GM21367 (cell line): Measurements from ENCODE around the gene TMEM114.
"Not testable (repeated sequence)": the region's sequence is repeated elsewhere in the genome, so short reads cannot be mapped to it uniquely, and the experiment has no call there.

Experiments
- ATAC-seq: cut with Tn5 transposase; IDR thresholded peaks from one replicate; pipeline ENCODE4 v1.9.1; 2021; ENCODE audit not compliant: unreplicated experiment

Gene TMEM114

DNA sequence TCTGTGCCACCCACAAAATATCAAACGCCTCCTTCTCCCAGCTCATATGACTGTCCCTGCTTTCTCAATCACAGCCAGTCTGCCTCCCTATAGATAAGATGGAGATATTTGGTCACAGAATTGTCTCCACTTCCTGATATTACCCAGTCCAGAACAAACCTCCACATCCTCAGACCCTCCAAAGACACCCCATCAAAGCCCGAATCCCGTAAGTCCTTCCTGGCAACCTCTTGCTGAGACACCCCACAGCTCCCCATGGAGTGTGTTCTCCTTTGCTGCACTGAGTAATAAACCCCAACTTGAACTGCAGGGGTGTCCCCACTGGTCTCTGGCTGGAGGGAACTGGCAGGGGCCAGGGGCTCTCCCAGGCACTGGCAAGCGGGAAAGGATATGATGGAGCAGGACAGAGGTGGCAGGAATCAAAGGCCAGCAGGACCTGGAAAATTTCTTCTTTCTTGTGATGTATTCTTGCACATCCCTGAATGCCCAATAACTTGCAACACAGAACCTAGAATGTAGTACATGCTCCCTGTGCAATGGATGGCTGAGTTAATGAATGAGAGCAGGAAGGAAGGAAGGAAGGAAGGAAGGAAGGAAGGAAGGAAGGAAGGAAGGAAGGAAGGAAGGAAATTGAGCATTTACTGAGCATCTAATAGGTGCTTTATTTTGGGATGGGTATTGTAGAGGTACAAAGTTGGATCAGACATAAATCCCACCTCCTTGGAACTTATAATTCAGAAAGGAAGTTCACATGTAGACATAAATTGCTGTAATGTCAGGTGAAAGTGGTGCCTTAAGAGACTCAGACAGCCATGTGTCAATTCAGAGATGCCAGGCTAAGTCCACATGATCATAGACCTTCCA lies 13.9 kb downstream of the TMEM114 start:
- ATAC-seq, result no peak

DNA sequence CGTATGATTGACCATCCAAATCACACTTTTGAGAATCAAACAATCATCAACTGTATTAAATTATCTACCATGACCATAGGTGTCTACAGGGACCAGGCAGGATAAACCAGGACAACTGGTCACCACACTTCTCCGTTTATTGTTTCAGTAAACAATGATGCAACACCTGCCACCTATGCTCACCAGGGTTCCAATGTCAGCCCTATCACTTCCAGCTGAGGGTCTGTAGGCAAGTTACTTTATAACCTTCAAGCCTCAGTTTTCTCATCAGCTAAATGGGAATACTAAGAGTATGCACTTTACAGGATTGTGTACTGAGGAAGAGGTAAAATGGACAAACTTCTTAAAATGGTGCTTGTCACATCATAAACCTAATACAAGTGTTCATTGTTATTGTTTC lies 14.9 kb downstream of the TMEM114 start:
- ATAC-seq, result no peak

GRCh38 chr16:8572919-8573724 lies 17.2 kb downstream of the TMEM114 start:
- no peak for ATAC-seq

DNA sequence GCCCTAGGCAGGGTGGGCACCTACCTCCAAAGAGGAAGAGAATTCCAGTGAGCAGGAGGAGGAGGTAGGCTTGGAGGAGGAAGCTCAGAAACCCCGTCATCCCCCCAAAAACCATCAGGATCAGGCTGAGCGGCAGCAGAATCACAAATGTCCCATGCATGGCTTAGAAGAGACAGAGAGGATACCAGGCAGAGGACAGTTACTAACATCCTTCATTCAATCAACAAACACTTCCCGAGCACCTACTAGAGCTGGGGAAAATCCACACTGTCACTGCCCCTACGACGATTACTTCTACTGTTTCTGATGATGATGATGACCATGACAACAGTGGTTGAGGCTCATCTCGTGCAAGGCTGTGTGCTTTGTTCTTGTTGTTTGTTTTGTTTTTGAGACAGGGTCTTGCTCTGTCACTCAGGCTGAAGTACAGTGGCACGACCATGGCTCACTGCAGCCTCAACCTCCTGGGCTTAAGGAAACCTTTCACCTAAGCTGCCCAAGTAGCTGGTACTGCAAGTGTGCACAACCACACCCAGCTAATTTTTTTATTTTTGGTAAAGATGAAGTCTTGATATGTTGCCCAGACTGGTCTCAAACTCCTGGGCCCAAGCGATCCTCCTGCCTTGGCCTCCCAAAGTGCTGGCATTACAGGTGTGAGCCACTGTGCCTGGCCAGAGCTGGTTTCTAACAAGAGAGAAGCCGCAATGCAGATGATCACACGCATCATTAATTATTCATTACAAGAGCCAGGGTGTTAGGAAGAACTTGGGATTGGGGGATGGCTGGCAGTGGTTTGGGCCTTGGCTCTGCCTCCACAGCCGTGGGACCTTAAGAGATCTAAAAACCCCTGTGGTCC lies 18.0 kb downstream of the TMEM114 start:
- ATAC-seq, result no peak

- no peak for ATAC-seq
Measured at GRCh38 chr16:8571061-8571596, 19.2 kb downstream of the TMEM114 start.

- ATAC-seq, result not testable (repeated sequence)
Measured at GRCh38 chr16:8570393-8570792, 19.9 kb downstream of the TMEM114 start.

DNA sequence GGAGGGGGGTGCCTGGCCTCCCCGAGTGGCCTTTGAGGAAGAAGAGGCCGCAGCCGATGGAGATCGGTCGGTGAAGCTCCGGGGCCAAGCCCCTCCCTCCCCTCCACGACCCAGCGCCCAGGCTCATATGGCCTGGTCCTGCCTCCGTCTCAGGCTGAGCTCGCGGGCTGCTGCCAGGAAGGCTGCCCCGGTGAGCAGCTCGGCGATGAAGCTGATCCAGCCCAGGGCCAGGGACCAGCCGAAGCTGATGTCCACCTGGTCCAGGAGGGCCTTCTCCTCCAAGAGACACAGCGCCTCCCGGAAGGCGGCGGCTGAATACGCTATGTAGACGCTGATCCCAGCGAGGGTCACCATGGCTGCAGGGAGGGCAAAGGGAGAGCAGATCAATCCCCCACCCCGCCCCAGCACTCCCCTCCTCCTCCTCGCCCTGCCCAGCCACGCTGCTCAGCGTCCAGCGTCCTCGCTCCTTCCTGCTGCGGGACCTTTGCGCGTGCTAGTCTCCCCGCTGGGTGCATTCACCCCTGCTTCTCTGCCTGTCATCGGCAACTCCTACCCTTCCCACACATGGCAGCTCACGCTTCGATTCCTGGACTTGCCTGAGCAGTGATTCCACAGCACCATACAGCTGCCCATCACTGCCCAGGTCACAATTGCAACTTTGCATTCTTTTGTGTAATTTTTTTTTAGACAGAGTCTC lies 20.5 kb downstream of the TMEM114 start:
- no peak for ATAC-seq

GRCh38 chr16:8568231-8568617 lies 22.1 kb downstream of the TMEM114 start:
- ATAC-seq, result no peak

DNA sequence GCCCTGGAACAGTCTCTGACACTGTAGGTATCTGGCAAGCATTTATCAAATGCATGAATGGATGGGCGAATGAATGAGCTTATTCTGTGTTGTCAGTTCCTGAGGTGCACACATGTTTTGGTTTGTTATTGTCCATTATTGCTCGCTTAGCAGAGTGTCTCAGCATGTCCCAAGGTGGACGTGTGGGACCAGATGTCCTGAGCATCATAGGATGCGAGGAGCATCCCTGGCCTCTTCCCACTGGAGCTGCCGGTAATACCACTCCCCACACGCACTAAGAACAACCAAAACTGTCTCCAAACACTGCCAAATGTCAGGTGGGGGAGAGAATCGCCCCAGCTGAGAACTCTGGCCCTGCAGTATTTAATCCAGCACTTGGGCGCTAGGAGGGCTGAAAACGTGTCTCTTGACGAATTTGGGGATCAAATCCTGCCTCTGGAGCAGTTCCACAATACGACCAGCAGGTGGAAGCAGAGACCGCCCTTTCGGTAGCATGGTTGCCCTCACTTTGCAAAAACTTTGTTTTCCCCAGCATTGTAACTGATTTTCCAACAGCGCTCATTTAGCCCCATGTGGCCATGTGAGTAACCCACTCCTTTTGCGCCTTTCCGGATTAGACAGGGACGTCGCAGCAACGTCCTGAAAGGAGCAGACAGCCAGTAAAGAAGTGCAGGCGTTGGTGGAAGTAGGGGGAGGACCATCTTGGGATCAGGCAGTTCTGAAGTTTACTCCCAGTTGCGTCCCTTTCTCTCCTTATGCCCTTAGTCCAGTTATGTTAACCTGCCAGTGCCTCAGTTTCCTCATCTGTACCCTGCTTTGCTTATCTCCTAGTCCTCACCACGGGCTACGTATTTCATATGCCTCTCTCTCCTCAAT lies 22.7 kb downstream of the TMEM114 start:
- peak; percentile 76 for ATAC-seq

DNA sequence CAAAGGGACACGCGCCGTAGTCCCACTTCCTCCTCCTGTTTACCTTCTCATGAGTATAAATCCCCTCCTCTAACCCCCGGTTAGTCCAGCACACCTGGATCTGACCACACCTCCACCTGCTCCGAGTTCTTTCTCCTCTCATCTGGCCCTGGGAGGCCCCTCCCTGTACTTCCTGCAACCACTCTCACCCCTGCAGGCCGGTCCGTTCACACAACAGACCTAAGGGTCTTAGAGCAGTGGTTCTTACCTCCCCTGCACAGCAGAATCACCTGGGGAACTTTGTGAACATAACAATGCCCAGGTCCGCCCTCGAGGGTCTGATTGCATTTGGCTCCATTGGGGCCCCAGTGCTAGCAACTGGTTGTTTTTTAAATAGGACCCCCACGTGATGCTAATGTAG lies 24.8 kb downstream of the TMEM114 start:
- no peak for ATAC-seq

- ATAC-seq, result no peak
Measured at GRCh38 chr16:8564934-8565345, 25.4 kb downstream of the TMEM114 start.

DNA sequence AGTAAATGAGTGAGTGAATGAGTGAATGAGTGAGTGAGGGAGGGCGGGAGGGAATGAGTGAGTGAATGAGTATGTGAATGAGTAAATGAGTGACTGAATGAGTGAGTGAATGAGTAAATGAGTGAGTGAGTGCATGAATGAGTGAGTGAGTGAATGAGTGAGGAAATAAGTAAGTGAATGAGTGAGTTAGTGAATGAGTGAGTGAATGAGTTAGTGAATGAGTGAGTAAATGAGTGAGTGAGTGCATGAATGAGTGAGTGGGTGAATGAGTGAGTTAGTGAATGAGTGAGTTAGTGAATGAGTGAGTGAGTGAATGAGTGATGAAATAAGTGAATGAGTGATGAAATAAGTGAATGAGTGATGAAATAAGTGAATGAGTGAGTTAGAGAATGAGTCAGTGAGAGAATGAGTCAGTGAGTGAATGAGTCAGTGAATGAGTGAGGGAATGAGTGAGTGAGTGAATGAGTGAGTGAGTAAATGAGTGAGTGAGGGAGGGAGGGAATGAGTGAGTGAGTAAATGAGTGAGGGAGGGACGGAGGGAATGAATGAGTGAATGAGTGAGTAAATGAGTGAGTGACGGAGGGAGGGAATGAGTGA lies 26.3 kb downstream of the TMEM114 start:
- not testable (repeated sequence) for ATAC-seq

GRCh38 chr16:8561496-8561895 lies 28.8 kb downstream of the TMEM114 start:
- no peak for ATAC-seq

DNA sequence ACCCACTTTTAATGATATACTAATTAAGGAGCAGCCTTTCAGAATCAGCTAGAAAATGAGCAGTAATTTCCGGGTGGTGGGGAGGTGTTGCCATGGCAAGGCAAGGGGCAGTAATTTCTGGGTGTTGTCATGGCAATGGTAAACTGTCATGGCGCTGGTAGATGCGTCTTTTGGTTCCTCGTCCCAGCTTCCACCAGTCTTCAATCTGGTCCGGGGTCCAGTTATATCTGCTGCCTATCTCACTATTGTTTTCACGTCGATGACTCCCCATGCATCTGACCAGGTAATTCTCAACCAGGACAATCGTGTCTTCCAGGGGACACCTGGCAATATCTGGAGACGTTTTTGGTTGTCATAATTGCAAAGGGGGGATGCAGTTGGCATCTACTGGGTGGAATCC lies 34.9 kb downstream of the TMEM114 start:
- ATAC-seq, result no peak

- no peak for ATAC-seq
Measured at GRCh38 chr16:8554881-8555280, 35.4 kb downstream of the TMEM114 start.

- ATAC-seq, result no peak
Measured at GRCh38 chr16:8554022-8554421, 36.3 kb downstream of the TMEM114 start.

GRCh38 chr16:8552487-8553221 lies 37.7 kb downstream of the TMEM114 start:
- no peak for ATAC-seq
